Measurements from ENCODE around the gene GSG1L2. TPM values are rescaled to one million over a fixed set of nuclear protein-coding genes. Genes with fewer than 3 reads are reported as not detected.

Gene GSG1L2
- total and polyA plus RNA-seq, 2 donors (not counting 1 experiment from before 2014, with no cell fraction given), result not detected

- peaks cover 0 to 12% (median 0%) of the 10 kb centered on the region in 3 donors for H3K9me3 ChIP-seq (ENCODE audit: control extremely low read depth in 1 of 3, control insufficient read depth in 2 of 3, insufficient read depth in 1 of 3, low read length in 2 of 3)
- no peaks in the 10 kb centered on the region for H4K20me1 ChIP-seq (ENCODE audit: control insufficient read depth, insufficient read depth, low read length, poor library complexity, severe bottlenecking)
- no peaks in the 10 kb centered on the region for H3K36me3 ChIP-seq (replicated peaks in 1 of 2; ENCODE audit: control extremely low read depth in 1 of 2, control insufficient read depth in 1 of 2, extremely low read depth in 1 of 2, insufficient read depth in 2 of 2, low read length in 1 of 2)
- no peak for ATAC-seq (ENCODE audit: low read depth)
- Mint-ChIP-seq H3K27ac (no peak overlapping the region), H3K9me3 (ENCODE audit: insufficient read depth) (no peaks in the 10 kb centered on the region), H3K4me1 (no peaks in the 10 kb centered on the region), H3K27me3 (no peaks in the 10 kb centered on the region), H3K4me3 (no peak overlapping the region)
- H3K4me2 ChIP-seq (replicated peaks; ENCODE audit: low read depth, low read length, poor library complexity, severe bottlenecking), result no peak overlapping the region
- H2AFZ ChIP-seq (ENCODE audit: insufficient read depth, low read depth, low read length, poor library complexity, severe bottlenecking), result no peak overlapping the region
- intact Hi-C loops (cut with micrococcal nuclease), result no loop called here
- 70% methylated on average over 2 of the region's 4 CpGs for WGBS (ENCODE audit: insufficient coverage)
- CTCF ChIA-PET, result no interaction called here
- no peaks in the 10 kb centered on the region for H3K27me3 ChIP-seq (replicated peaks in 1 of 4; ENCODE audit: control extremely low read depth in 1 of 4, control insufficient read depth in 3 of 4, insufficient read depth in 4 of 4, low read length in 3 of 4)
- DNase-seq, result no peak
- POLR2A ChIA-PET, result no interaction called here
- H3K9ac ChIP-seq (ENCODE audit: low read length), result no peak overlapping the region
- no peak overlapping the region for H3K4me3 ChIP-seq (ENCODE audit: control extremely low read depth in 1 of 5, extremely low read depth in 1 of 5, insufficient read depth in 1 of 5, low read depth in 2 of 5, low read length in 4 of 5)
- no peaks in the 10 kb centered on the region for H3K79me2 ChIP-seq (ENCODE audit: control insufficient read depth, insufficient read depth, low read length)
- H3K4me1 ChIP-seq (ENCODE audit: control insufficient read depth in 2 of 2, insufficient read depth in 2 of 2, low read length in 2 of 2), result no peaks in the 10 kb centered on the region
- no peak overlapping the region for H3K27ac ChIP-seq (ENCODE audit: low read length in 2 of 2)
- TF ChIP-seq EZH2 (IDR thresholded peaks at IDR 0.05; ENCODE audit: borderline replicate concordance, insufficient read depth, low read depth, low read length, poor library complexity, severe bottlenecking), result no peak
- no peak for TF ChIP-seq CTCF (IDR thresholded peaks at IDR 0.05)
Observed at GRCh38 chr17:9810100-9810949, 11.6 kb downstream of the GSG1L2 start.

DNA sequence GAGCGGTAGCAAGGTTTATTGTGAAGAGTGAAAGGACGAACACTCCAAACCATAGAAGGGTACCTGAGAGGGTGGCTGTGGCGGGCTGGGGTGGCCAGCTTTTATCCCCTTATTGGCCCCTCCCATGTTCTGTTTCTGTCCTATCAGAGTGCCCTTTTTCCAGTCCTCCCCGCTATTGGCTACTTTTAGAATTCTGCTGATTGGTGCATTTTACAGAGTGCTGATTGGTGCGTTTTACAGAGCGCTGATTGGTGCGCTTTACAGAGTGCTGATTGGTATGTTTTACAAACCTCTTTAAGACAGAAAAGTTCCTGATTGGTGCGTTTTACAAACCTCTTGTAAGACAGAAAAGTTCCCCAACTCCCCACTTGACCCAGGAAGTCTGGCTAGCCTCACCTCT lies 12.5 kb downstream of the GSG1L2 start:
- ATAC-seq (ENCODE audit: low read depth), result no peak

More for the DNA sequence above, 12.5 kb downstream of the GSG1L2 start:
- CTCF ChIA-PET, result no interaction called here
- Mint-ChIP-seq H3K27me3 (no peaks in the 10 kb centered on the region), H3K9me3 (ENCODE audit: insufficient read depth) (peaks cover 3% of the 10 kb centered on the region), H3K4me3 (no peak overlapping the region), H3K27ac (no peak overlapping the region), H3K4me1 (no peaks in the 10 kb centered on the region)
- Histone ChIP-seq H3K27me3 (replicated peaks in 1 of 4; ENCODE audit: control extremely low read depth in 1 of 4, control insufficient read depth in 3 of 4, insufficient read depth in 4 of 4, low read length in 3 of 4) (no peaks in the 10 kb centered on the region), H3K4me2 (replicated peaks; ENCODE audit: low read depth, low read length, poor library complexity, severe bottlenecking) (no peak overlapping the region), H3K79me2 (ENCODE audit: control insufficient read depth, insufficient read depth, low read length) (no peaks in the 10 kb centered on the region), H4K20me1 (ENCODE audit: control insufficient read depth, insufficient read depth, low read length, poor library complexity, severe bottlenecking) (no peaks in the 10 kb centered on the region), H3K4me1 (ENCODE audit: control insufficient read depth in 2 of 2, insufficient read depth in 2 of 2, low read length in 2 of 2) (no peaks in the 10 kb centered on the region), H3K9ac (ENCODE audit: low read length) (no peak overlapping the region), H3K4me3 (ENCODE audit: control extremely low read depth in 1 of 5, extremely low read depth in 1 of 5, insufficient read depth in 1 of 5, low read depth in 2 of 5, low read length in 4 of 5) (no peak overlapping the region), H2AFZ (ENCODE audit: insufficient read depth, low read depth, low read length, poor library complexity, severe bottlenecking) (no peak overlapping the region), H3K36me3 (replicated peaks in 1 of 2; ENCODE audit: control extremely low read depth in 1 of 2, control insufficient read depth in 1 of 2, extremely low read depth in 1 of 2, insufficient read depth in 2 of 2, low read length in 1 of 2) (no peaks in the 10 kb centered on the region), H3K27ac (ENCODE audit: low read length in 2 of 2) (no peak overlapping the region), H3K9me3 (ENCODE audit: control extremely low read depth in 1 of 3, control insufficient read depth in 2 of 3, insufficient read depth in 1 of 3, low read length in 2 of 3) (peaks cover 0 to 12% (median 0%) of the 10 kb centered on the region in 3 donors)
- intact Hi-C loops (cut with micrococcal nuclease), result no loop called here
- TF ChIP-seq CTCF (IDR thresholded peaks at IDR 0.05) (no peak), EZH2 (IDR thresholded peaks at IDR 0.05; ENCODE audit: borderline replicate concordance, insufficient read depth, low read depth, low read length, poor library complexity, severe bottlenecking) (no peak)
- 98% methylated on average over 7 of the region's 8 CpGs for WGBS (ENCODE audit: insufficient coverage)
- POLR2A ChIA-PET, result no interaction called here
- DNase-seq, result no peak
